Cortex of kidney (tissue), 1 donor: ENCODE data around the gene IL1RAPL2.

Experiments used
- DNase-seq: peaks from one replicate; lab custom pipeline; 2025; lab: John Stamatoyannopoulos, UW

The IL1RAPL2 gene

GRCh38 chrX:105266456-105266855 is 700.5 kb downstream of the IL1RAPL2 start:
- DNase-seq, result no peak

GRCh38 chrX:105267167-105267566 is 701.2 kb downstream of the IL1RAPL2 start:
- no peak for DNase-seq

DNA sequence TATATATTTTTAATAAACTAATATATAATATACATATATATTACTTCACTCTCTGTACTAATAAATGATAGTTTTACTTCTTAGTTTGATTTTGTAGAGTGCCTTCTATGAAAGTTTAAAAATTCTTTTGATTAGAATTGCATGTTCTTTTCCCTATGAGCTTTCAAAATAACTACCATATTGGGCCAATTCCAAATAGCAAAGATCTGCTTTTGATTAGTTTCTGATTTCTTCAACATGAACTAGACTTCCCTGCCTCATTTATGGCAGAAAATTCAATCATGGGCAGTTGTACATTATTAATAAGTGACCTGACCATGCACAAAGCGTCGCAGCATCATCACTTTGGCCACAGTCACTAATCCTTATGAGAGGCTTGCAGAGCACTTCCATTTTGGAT is 703.4 kb downstream of the IL1RAPL2 start:
- DNase-seq, result no peak

GRCh38 chrX:105273326-105273725 is 707.3 kb downstream of the IL1RAPL2 start:
- no peak for DNase-seq

DNA sequence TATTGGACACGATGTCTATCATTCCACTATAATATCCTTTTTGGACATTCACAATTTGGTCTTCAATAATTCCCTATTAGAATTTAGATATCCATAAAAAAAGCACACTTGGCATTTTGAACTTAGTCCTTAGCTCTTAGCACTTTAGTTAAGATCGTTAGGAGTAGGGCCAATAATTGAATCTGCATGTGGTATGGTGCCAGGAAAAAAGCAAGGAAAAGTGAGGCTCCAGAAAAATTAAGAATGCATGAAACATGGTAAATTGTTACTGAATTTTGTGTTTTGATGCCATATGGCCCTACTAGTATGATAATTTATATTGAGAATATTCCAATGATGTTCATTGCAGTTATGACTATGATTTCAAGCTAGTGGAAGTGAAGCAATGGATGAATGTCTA is 708.1 kb downstream of the IL1RAPL2 start:
- no peak for DNase-seq

DNA sequence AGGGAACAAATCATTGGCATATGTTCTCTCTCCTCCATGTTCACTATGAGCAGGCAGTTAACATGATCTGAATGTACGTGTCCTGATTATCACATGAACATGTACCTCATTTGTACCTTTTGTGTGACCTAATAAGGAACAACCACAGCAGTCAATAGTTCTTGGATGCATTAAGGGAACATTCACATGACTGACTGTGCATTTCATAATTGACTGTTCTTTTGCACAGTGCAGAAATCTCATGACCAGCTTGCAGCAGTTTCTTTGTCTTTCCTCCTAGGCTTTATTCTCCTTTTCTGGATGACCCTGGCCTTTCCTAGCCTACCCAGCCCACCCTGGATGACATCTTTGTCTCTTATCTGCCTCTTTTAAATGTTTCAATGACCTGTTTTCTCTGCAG is 711.1 kb downstream of the IL1RAPL2 start:
- no peak for DNase-seq

DNA sequence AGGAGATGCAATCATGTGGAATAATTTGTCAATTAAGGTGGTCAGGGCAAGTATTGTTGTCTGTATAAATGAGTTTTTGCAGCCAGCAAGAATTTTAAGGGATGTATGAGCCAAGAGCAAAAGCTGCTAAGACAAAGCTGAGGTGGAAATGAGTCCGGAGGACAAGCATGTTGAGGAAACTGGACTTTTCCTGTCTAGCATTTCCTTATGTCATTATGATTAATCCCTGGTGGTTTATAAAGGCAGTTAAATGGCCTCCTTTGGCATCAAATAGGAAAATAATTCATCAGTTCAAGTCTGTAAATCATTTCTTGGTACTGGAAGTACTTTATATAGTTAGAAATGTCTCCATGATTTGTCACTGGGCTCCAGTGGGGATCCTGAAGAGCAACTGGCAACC is 716.1 kb downstream of the IL1RAPL2 start:
- DNase-seq, result no peak

DNA sequence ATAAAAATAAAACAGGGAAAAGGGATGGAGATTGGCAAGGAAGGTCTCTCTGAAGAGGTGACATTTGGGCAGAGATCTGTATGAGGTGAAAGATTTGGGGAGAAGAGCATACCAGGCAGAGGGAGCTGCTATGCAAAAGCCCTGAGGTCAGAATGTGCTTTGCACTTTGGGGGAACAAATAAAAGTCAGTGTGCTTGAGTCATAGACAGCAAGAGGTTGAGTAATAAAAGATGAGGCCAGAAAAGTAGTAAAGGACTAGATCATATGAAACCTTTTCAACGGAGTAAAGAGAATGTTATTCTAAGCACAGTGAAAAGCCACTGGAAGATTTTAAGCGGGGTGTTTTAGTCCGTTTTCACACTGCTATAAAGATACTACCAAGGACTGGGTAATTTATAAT is 731.0 kb downstream of the IL1RAPL2 start:
- no peak for DNase-seq

- DNase-seq, result no peak
These were observed 733.3 kb downstream of the IL1RAPL2 start for GRCh38 chrX:105299286-105299685.

- DNase-seq, result no peak
These were observed 736.2 kb downstream of the IL1RAPL2 start for GRCh38 chrX:105302246-105302645.

- DNase-seq, result no peak
These were observed 741.8 kb downstream of the IL1RAPL2 start for GRCh38 chrX:105307762-105308161.

DNA sequence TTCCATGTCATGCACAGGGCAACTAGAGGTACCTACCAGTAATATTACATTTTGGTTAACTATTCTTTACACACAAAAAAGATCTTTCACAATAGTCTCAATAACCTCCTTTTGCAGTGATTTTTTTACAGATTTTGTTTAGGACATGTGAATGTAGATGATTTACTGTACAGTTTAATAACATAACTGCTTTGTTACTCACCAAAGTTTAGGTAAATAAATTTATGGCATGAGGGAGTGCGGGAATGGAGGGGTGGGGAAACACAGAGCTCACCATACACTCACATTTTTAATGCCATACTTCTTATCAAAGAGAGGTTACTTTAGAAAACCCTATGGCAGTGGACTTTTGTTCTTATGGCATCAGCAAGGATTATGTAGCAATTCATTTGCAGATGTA is 747.6 kb downstream of the IL1RAPL2 start:
- DNase-seq, result no peak

- DNase-seq, result no peak
These were observed 748.5 kb downstream of the IL1RAPL2 start for GRCh38 chrX:105314458-105314857.

DNA sequence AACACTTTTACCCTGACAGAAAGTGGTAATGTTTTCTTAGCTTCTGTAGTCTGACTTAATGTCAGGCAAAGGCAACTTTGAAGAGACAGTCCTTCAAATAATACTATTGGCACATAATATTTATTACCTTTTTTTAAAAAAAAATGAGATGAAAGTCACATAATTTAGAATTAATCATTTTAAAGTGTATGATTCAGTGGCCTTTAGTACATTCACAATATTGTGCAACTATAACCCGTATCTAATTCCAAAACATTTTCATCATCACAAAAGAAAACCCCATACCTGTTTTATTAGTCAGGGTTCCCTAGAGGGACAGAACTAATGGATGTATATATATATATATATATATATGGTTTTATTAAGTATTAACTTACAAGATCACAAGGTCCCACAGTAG is 749.2 kb downstream of the IL1RAPL2 start:
- no peak for DNase-seq

DNA sequence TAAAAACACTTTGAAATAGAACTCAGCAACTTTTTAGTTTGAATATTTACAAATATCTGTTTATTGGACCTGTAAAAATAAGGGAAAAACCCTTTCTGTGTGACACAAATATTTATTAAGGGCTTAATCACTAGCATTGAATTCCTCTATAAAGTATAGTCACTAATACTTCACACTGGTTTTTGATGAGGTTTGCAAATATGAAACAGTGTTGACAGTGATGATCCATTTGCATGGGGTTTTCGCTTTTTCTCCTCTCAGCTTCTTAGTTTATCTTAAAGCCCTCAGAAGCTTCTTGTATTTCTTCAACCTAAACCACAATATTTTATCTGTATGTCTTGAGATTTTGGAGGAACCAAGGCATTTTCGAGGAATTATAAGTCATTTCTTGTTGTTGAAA is 751.1 kb downstream of the IL1RAPL2 start:
- no peak for DNase-seq

DNA sequence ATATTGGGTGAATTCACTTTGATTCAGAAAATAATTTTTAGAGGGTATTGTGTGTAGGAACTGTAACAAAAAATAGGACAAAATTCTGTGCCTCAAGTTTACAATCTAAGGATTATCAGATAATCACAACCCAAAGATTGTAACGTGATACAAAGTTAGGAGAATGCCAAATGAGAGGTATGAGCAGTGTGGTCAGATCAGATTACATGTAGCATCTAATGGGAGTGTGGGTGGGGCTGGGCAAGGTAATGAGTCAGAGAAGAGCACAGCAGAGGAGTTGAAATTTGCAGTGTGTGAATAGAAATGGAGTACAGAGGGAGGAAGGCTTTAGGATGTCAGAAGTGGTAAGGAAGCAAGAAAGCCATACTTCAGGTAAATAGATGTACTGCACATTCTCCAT is 757.9 kb downstream of the IL1RAPL2 start:
- no peak for DNase-seq

GRCh38 chrX:105328773-105329172 is 762.8 kb downstream of the IL1RAPL2 start:
- DNase-seq, result no peak

GRCh38 chrX:105331244-105331643 is 765.2 kb downstream of the IL1RAPL2 start:
- no peak for DNase-seq

- DNase-seq, result no peak
These were observed 781.4 kb downstream of the IL1RAPL2 start for GRCh38 chrX:105347373-105347772.

GRCh38 chrX:105349476-105349875 is 783.5 kb downstream of the IL1RAPL2 start:
- no peak for DNase-seq

- DNase-seq, result no peak
These were observed 809.8 kb downstream of the IL1RAPL2 start for GRCh38 chrX:105375816-105376215.

GRCh38 chrX:105424729-105425128 is 858.7 kb downstream of the IL1RAPL2 start:
- no peak for DNase-seq

DNA sequence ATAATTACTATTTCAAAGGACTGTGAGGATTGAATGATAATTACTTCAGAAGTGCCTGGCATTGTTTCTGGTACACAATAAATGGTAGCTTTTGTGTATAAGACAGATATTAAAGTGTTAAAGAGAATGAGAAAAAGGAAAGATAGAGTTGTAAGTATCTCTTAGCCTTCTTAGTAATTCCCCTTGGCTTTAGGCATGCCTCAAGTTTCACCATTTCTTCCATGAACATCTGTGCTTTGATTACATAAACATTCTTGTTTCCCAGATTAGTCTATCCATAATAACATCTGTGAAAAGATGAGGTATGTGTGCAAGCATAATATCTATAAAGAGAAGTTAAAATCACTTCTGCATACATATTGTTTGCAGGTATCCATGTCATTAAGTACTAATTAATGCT is 885.4 kb downstream of the IL1RAPL2 start:
- no peak for DNase-seq

GRCh38 chrX:105458846-105459245 is 892.8 kb downstream of the IL1RAPL2 start:
- DNase-seq, result no peak

DNA sequence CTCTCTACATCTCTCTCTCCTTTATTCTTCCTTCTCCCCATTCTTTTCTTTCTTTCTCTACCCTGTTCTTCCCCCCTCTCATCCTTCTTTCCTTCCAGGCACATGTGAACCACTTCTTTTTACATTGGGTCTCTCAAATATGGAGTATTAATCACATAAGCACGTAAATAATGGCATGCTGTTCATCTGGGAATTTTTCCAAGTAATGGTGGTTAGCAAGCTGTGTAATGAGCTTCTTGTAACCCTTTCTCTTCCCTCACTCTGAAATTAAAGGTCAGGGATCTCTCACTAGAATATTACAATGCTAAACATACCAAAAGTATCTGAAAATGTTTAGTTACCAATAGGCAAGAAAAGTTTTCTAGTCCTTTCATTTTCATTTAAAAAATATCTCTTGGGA is 894.4 kb downstream of the IL1RAPL2 start:
- no peak for DNase-seq
